GM12891 (cell line): ENCODE data around the gene SOBP.

Source experiments
- POLR2AphosphoS5 ChIP-seq: IDR thresholded peaks from 2 replicates; pipeline ENCODE4 v1.6.1; 2011; ENCODE audit warnings: low read depth, low read length, control low read depth
- POU2F2 ChIP-seq: IDR thresholded peaks from 2 replicates; pipeline ENCODE4 v1.6.1; 2011; ENCODE audit warnings: low read depth, mild to moderate bottlenecking, control low read depth, low read length, moderate library complexity
- TAF1 ChIP-seq: IDR thresholded peaks from 2 replicates; pipeline ENCODE4 v1.6.1; 2011; ENCODE audit warnings: low read depth, low read length, control low read depth

DNA sequence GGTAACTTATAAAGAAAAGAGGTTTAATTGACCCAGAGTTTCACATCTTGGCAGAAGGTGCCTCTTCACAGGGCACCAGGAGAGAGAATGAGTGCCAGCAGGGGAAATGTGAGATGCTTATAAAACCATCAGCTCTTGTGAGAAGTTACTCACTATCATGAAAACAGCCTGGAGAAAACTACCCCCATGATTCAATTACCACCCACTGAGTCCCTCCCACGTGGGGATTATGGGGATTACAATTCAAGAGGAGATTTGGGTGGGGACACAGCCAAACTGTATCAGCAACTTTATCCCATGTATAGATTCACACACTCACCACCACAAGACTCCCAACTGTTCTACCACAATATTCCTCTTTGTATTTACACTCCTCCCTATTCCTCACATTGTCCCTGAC is 41.1 kb upstream of the SOBP start:
- TF ChIP-seq POU2F2 (no peak), POLR2AphosphoS5 (no peak), TAF1 (no peak)
